Heart right ventricle (tissue), 16 donors: ENCODE results near the gene PRSS1. TPM values are rescaled to one million over a fixed set of nuclear protein-coding genes. Genes with fewer than 3 reads are reported as not detected.
"Not testable (repeated sequence)": the region's sequence is repeated elsewhere in the genome, so short reads cannot be mapped to it uniquely, and the experiment has no call there.

Experiments used
- ATAC-seq, 8 donors: fragments of 200-7000 bp; cut with Tn5 transposase; one replicate each; pipeline ENCODE4 v1.9.1; 2020; ENCODE audit warnings: mild to moderate bottlenecking in 8 of 8, moderate library complexity in 8 of 8, moderate number of reproducible peaks in 1 of 8
- DNase-seq, 2 donors: peaks; one replicate each; pipeline ENCODE4 v3.0.0-alpha.2; 2020
- H3K27ac ChIP-seq, 10 donors: fragments of 200-600 bp; sonication (generic) in 2 of 10; one replicate each; pipeline versions ENCODE4 v1.5.0 to v1.8.0; 2020 to 2022; ENCODE audit warnings: mild to moderate bottlenecking in 3 of 10
- H3K27me3 ChIP-seq, 7 donors: fragments of 200-600 bp; one replicate each; pipeline ENCODE4 v1.8.0; 2021 to 2022; ENCODE audit warnings: mild to moderate bottlenecking in 2 of 7
- H3K36me3 ChIP-seq, 9 donors: fragments of 200-600 bp; sonication (generic) in 1 of 9; one replicate each; pipeline versions ENCODE4 v1.5.0 to v1.8.0; 2020 to 2022; ENCODE audit warnings: mild to moderate bottlenecking in 2 of 9
- H3K4me1 ChIP-seq, 9 donors: fragments of 200-600 bp; sonication (generic) in 1 of 9; one replicate each; pipeline versions ENCODE4 v1.5.0 to v1.8.0; 2020 to 2022; ENCODE audit warnings: mild to moderate bottlenecking in 4 of 9
- H3K4me3 ChIP-seq, 10 donors: fragments of 200-600 bp; sonication (generic) in 2 of 10; one replicate each; pipeline versions ENCODE4 v1.5.0 to v1.8.0; 2020 to 2022; ENCODE audit warnings: mild to moderate bottlenecking in 7 of 10, moderate library complexity in 2 of 10
- H3K9me3 ChIP-seq, 11 donors: fragments of 200-600 bp in 10 of 11; sonication (generic) in 2 of 11; one replicate each; pipeline versions ENCODE4 v1.5.0 to v1.8.0; 2013 to 2022; ENCODE audit warnings: mild to moderate bottlenecking in 2 of 11, control low read depth in 1 of 11, moderate library complexity in 1 of 11
- CTCF ChIP-seq, 9 donors: fragments of 200-600 bp; sonication (generic) in 2 of 9; IDR thresholded peaks; one replicate each; pipeline versions ENCODE4 v1.5.0 to v1.8.0; 2021 to 2022; ENCODE audit warnings: antibody characterized with exemption in 9 of 9, mild to moderate bottlenecking in 5 of 9, moderate library complexity in 1 of 9
- WGBS, 2 donors: extraction: QIAGEN DNeasy Blood & Tissue Kit; methylation state at CpG; one replicate each; pipeline ENCODE4 v1.1.7; 2013; ENCODE audit warnings: inconsistent platforms in 1 of 2; 5-methylcytosine and 5-hydroxymethylcytosine counted together
- intact Hi-C, 10 donors: fragments of 100-400 bp; cut with DNase I; formaldehyde crosslinking; loops; one replicate each; pipeline versions ENCODE4 v1.11.1 to v1.14.2; 2022
- polyA plus RNA-seq, 2 donors: library from polyadenylated mRNA; stranded (reverse); fragments of 200-250 nt; gene quantifications; one replicate each; pipeline ENCODE4 v1.2.3, GENCODE V29; 2013
- total RNA-seq, 10 donors: library from RNA; stranded (reverse); fragmentation: NEBNext Ultra II Directional in 3 of 10; extraction: Animal tissue kit (Norgen Biotek cat#: 25700) in 3 of 10; gene quantifications; one replicate each; pipeline versions ENCODE4 v1.2.1 to v1.2.4, GENCODE V29; 2021 to 2023
- donor health status: Arrhythmogenic right ventricular cardiomyopathy.
- donor health status: ischemic (EF 13 %, LVEDD 7.1; RV severe dilation, severe dysfunction).
- donor health status: healthy with polysubstance abuse.
- donor health status: DM: no; HTN: yes; CAD: no.
- donor health status: DM: no; HTN: no; CAD: no.
- donor health status: ischemic (EF 25% LVEDD 6.9; RV normal size, moderate dysfunction).
- donor health status: ischemic (EF 25% LVEDD 5.7; RV mildly dilated, moderate dysfunction).
- donor health status: healthy.
- donor health status: DM: yes; HTN: yes; CAD: no.
- donor health status: Ischemic cardiomyopathy.
- donor health status: ischemic (EF 35%, LVEDD 5.7; RV mildly dilated, moderate dysfunction).
- donor health status: nonischemic (EF 11% LVEDD 7.7; RV severe dilation, severe dysfunction).
- donor health status: DM: yes; HTN: yes; CAD: no.
- donor health status: PGD.
- donor health status: ischemic (EF 29% LVEDD 5.4; RV normal size, mild dysfunction).
- donor health status: nonischemic (EF 23%, LVEDD 6.1; RV moderate dilation, normal function).

PRSS1 gene
- total and polyA plus RNA-seq, 12 donors: 0.75 to 4.3 (median 3.7) TPM; not detected in 4

GRCh38 chr7:142762104-142762503, 12.8 kb downstream of the PRSS1 start:
- intact Hi-C loops: no loop called here
- no peak for TF ChIP-seq CTCF (IDR thresholded peaks at IDR 0.05)
- WGBS, 2 donors: 88 to 93% methylated on average over 1 of the region's 1 CpG
- no peak overlapping the region for H3K27ac ChIP-seq
- no peaks in the 10 kb centered on the region for H3K4me1 ChIP-seq
- H3K27me3 ChIP-seq: peaks cover 0 to 12% (median 0%) of the 10 kb centered on the region in 7 donors
- no peak for DNase-seq
- no peaks in the 10 kb centered on the region for H3K9me3 ChIP-seq
- ATAC-seq: no peak
- H3K4me3 ChIP-seq: no peak overlapping the region
- H3K36me3 ChIP-seq: no peaks in the 10 kb centered on the region

GRCh38 chr7:142767451-142767850, 18.2 kb downstream of the PRSS1 start:
- no peaks in the 10 kb centered on the region for H3K36me3 ChIP-seq
- peaks cover 0 to 26% (median 8%) of the 10 kb centered on the region in 7 donors for H3K27me3 ChIP-seq
- intact Hi-C loops: no loop called here
- no peak for TF ChIP-seq CTCF (IDR thresholded peaks at IDR 0.05)
- H3K9me3 ChIP-seq: no peaks in the 10 kb centered on the region
- DNase-seq (no peak), ATAC-seq (no peak)
- WGBS, 2 donors: 54 to 66% methylated on average over 3 of the region's 3 CpGs
- H3K4me1 ChIP-seq: no peaks in the 10 kb centered on the region
- no peak overlapping the region for H3K4me3 ChIP-seq
- no peak overlapping the region for H3K27ac ChIP-seq

GRCh38 chr7:142767861-142768260, 18.6 kb downstream of the PRSS1 start:
- no peak for ATAC-seq
- no peak for TF ChIP-seq CTCF (IDR thresholded peaks at IDR 0.05)
- intact Hi-C loops: no loop called here

GRCh38 chr7:142768885-142769284, 19.6 kb downstream of the PRSS1 start:
- intact Hi-C loops, H3K27ac ChIP-seq, ATAC-seq, H3K4me3 ChIP-seq, H3K36me3 ChIP-seq, DNase-seq, H3K9me3 ChIP-seq, H3K4me1 ChIP-seq: not testable (repeated sequence)
- H3K27me3 ChIP-seq: peaks cover 0 to 21% (median 8%) of the 10 kb centered on the region in 7 donors
- WGBS, 2 donors: 60 to 66% methylated on average over 3 of the region's 3 CpGs

More at GRCh38 chr7:142767861-142768260, 18.6 kb downstream of the PRSS1 start:
- H3K36me3 ChIP-seq: no peaks in the 10 kb centered on the region
- peaks cover 0 to 26% (median 8%) of the 10 kb centered on the region in 7 donors for H3K27me3 ChIP-seq
- DNase-seq: no peak
- no peaks in the 10 kb centered on the region for H3K9me3 ChIP-seq
- H3K27ac ChIP-seq: no peak overlapping the region
- no peak overlapping the region for H3K4me3 ChIP-seq
- 60 to 68% methylated on average over 1 of the region's 1 CpG for WGBS, 2 donors
- no peaks in the 10 kb centered on the region for H3K4me1 ChIP-seq

- Histone ChIP-seq H3K27me3 (peaks cover 0 to 21% (median 8%) of the 10 kb centered on the region in 7 donors), H3K27ac (no peak within 1 kb of the TSS), H3K9me3 (no peaks in the 10 kb centered on the region), H3K36me3 (no peaks in the 10 kb centered on the region), H3K4me3 (no peak within 1 kb of the TSS), H3K4me1 (no peaks in the 10 kb centered on the region)
- intact Hi-C loops: no loop called here
- ATAC-seq (no peak), DNase-seq (no peak)
- WGBS, 2 donors: 59 to 63% methylated on average over 7 of the region's 7 CpGs
- TF ChIP-seq CTCF (IDR thresholded peaks at IDR 0.05): no peak
These were observed 21.5 kb downstream of the PRSS1 start, which contains the start of gene PRSS2 for GRCh38 chr7:142770661-142771352. Gene PRSS2, plus strand, starts transcription at chr7:142770970. Its CDS starts 13 bp downstream, at chr7:142770983.
